Left cardiac atrium (tissue), 2 donors: ENCODE data around the gene RPL34. TPM values are rescaled to one million over a fixed set of nuclear protein-coding genes. Genes with fewer than 3 reads are reported as not detected.

Experiments
- total RNA-seq, 2 donors: library from RNA; stranded (reverse); fragmentation: NEBNext Ultra II Directional; extraction: Animal tissue kit (Norgen Biotek cat#: 25700); gene quantifications; one replicate each; pipeline ENCODE4 v1.2.1, GENCODE V29; 2021
- donor health status: DM: no; HTN: yes; CAD: no; lungs with severe emphysema.
- donor health status: DM: yes; HTN: yes; CAD: no.

Gene RPL34
- total RNA-seq, 2 donors from 2014 or later: 772 to 795 TPM

Other genes with a start within 250 kb of the RPL34 start
- gene OSTC, start 30.0 kb downstream of the RPL34 start, total RNA-seq: 10 to 100 TPM; 43.3 to 53.9 TPM
- gene ETNPPL, start 142.5 kb downstream of the RPL34 start, total RNA-seq: 10 to 100 TPM; 12.6 to 13.5 TPM